Natural killer cell treated with Interleukin-12 subunit alpha and Interleukin-12 subunit beta and Interleukin-15 and Interleukin-18, amount 100 ng/mL, for 72 hours (primary cell): ENCODE results near the gene LAMA3. TPM values are rescaled to one million over a fixed set of nuclear protein-coding genes. Genes with fewer than 3 reads are reported as not detected.

Experiments used
- ATAC-seq, 2 donors: fragments of 150-1000 bp; cut with Tn5 transposase in 1 of 2; sonication (Bioruptor Pico), chemical (Tn5 transposase) in 1 of 2; 2 replicates each; pipeline ENCODE4 v1.10.0; 2021
- DNase-seq: peaks from one replicate; pipeline ENCODE4 v3.0.0; 2022; ENCODE audit warnings: low spot score
- H3K27ac Mint-ChIP-seq, 2 donors: 1 replicate in 1 of 2; 2 replicates in 1 of 2; pipeline ENCODE4 v1.8.0; 2022; ENCODE audit warnings: mixed read lengths in 2 of 2, mild to moderate bottlenecking in 1 of 2, moderate library complexity in 1 of 2
- H3K27me3 Mint-ChIP-seq, 2 donors: 1 replicate in 1 of 2; 2 replicates in 1 of 2; pipeline ENCODE4 v1.8.0; 2022; ENCODE audit warnings: mixed read lengths in 2 of 2
- H3K36me3 Mint-ChIP-seq: one replicate; pipeline ENCODE4 v1.8.0; 2022; ENCODE audit warnings: mixed read lengths
- H3K4me1 Mint-ChIP-seq, 2 donors: 1 replicate in 1 of 2; 2 replicates in 1 of 2; pipeline ENCODE4 v1.8.0; 2022; ENCODE audit warnings: low read depth in 2 of 2, mixed read lengths in 2 of 2, mild to moderate bottlenecking in 1 of 2
- H3K4me3 Mint-ChIP-seq: one replicate; pipeline ENCODE4 v1.8.0; 2022; ENCODE audit warnings: mixed read lengths
- H3K9me3 Mint-ChIP-seq: 2 replicates; pipeline ENCODE4 v1.8.0; 2022; ENCODE audit warnings: mixed read lengths
- total RNA-seq, 2 donors: library from RNA; stranded (reverse); gene quantifications; one replicate each; pipeline ENCODE4 v1.2.3, GENCODE V29; 2022

LAMA3 gene
- total RNA-seq, 2 donors from 2014 or later, result 0.10 to 0.11 TPM

GRCh38 chr18:23802817-23803216 is 113.6 kb downstream of the LAMA3 start:
- H3K27me3 Mint-ChIP-seq, result peaks cover 21 to 36% of the 10 kb centered on the region in 2 donors
- H3K9me3 Mint-ChIP-seq, result no peaks in the 10 kb centered on the region
- no peaks in the 10 kb centered on the region for H3K36me3 Mint-ChIP-seq
- DNase-seq (no peak), ATAC-seq (no peak)
- H3K27ac Mint-ChIP-seq, result no peak overlapping the region
- H3K4me1 Mint-ChIP-seq, result no peaks in the 10 kb centered on the region
- H3K4me3 Mint-ChIP-seq, result no peak overlapping the region

DNA sequence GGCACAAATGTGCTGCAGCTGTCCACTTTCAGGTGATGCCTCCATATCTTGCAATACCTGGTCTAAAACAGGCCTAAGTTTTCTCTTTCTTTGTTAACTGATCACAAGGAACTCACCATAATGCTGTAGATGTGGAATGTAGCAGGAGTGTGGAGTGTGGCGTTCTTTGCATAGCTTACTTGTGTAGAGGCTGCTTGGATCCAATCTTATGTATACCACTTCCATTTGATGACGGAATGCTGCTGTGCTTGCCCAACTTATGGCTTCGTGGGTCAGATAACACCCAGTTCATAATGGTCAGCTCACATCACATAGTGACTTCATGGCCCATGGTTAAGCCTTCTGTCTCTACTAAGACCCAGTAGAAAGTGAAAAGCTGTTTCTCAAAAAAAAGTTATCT is 114.5 kb downstream of the LAMA3 start:
- no peaks in the 10 kb centered on the region for H3K36me3 Mint-ChIP-seq
- H3K4me1 Mint-ChIP-seq, result no peaks in the 10 kb centered on the region
- no peak overlapping the region for H3K27ac Mint-ChIP-seq
- peaks cover 16 to 32% of the 10 kb centered on the region in 2 donors for H3K27me3 Mint-ChIP-seq
- DNase-seq (no peak), ATAC-seq (no peak)
- no peaks in the 10 kb centered on the region for H3K9me3 Mint-ChIP-seq
- H3K4me3 Mint-ChIP-seq, result no peak overlapping the region

GRCh38 chr18:23805898-23806297 is 116.6 kb downstream of the LAMA3 start:
- DNase-seq (no peak), ATAC-seq (no peak)
- Mint-ChIP-seq H3K4me3 (no peak overlapping the region), H3K4me1 (no peaks in the 10 kb centered on the region), H3K36me3 (no peaks in the 10 kb centered on the region), H3K9me3 (no peaks in the 10 kb centered on the region), H3K27ac (no peak overlapping the region), H3K27me3 (peaks cover 10 to 14% of the 10 kb centered on the region in 2 donors)

GRCh38 chr18:23809415-23809814 is 120.2 kb downstream of the LAMA3 start:
- Mint-ChIP-seq H3K36me3 (no peaks in the 10 kb centered on the region), H3K27me3 (peaks cover 0 to 6% of the 10 kb centered on the region in 2 donors), H3K4me1 (peaks cover 0 to 2% of the 10 kb centered on the region in 2 donors), H3K27ac (no peak overlapping the region), H3K4me3 (no peak overlapping the region), H3K9me3 (no peaks in the 10 kb centered on the region)
- DNase-seq (no peak), ATAC-seq (no peak)

DNA sequence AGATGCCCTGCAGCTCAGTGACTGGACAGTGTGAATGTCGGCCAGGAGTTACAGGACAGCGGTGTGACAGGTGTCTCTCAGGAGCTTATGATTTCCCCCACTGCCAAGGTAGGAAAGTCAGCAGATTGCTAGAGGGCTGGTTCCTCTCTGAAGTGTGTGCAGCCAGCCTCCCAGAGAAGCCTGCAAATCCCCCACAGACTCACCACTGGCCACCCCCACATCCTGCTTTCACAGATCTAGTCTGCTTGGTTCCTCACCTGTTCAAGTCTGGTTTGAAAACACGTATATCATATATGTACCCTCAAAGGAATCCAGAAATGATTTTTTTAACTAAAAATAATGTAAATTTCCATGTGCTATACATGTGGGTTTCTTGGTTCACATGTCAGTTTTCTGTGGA is 121.1 kb downstream of the LAMA3 start:
- Mint-ChIP-seq H3K27me3 (peaks cover 0 to 6% of the 10 kb centered on the region in 2 donors), H3K4me3 (no peak overlapping the region), H3K4me1 (peaks cover 0 to 2% of the 10 kb centered on the region in 2 donors), H3K9me3 (no peaks in the 10 kb centered on the region), H3K36me3 (no peaks in the 10 kb centered on the region), H3K27ac (no peak overlapping the region)
- no peak for DNase-seq
- peak; percentile 15 to 53 for ATAC-seq

GRCh38 chr18:23811176-23811575 is 121.9 kb downstream of the LAMA3 start:
- Mint-ChIP-seq H3K4me3 (no peak overlapping the region), H3K36me3 (no peaks in the 10 kb centered on the region), H3K27me3 (peaks cover 0 to 6% of the 10 kb centered on the region in 2 donors), H3K4me1 (peaks cover 2 to 4% of the 10 kb centered on the region in 2 donors), H3K27ac (no peak overlapping the region), H3K9me3 (no peaks in the 10 kb centered on the region)
- no peak for DNase-seq
- no peak for ATAC-seq

- Mint-ChIP-seq H3K27me3 (peaks cover 0 to 6% of the 10 kb centered on the region in 2 donors), H3K27ac (no peak overlapping the region), H3K4me3 (no peak overlapping the region), H3K9me3 (no peaks in the 10 kb centered on the region), H3K4me1 (peaks cover 2 to 5% of the 10 kb centered on the region in 2 donors), H3K36me3 (no peaks in the 10 kb centered on the region)
- no peak for ATAC-seq
- no peak for DNase-seq
These were observed 123.5 kb downstream of the LAMA3 start for GRCh38 chr18:23812546-23813440.

DNA sequence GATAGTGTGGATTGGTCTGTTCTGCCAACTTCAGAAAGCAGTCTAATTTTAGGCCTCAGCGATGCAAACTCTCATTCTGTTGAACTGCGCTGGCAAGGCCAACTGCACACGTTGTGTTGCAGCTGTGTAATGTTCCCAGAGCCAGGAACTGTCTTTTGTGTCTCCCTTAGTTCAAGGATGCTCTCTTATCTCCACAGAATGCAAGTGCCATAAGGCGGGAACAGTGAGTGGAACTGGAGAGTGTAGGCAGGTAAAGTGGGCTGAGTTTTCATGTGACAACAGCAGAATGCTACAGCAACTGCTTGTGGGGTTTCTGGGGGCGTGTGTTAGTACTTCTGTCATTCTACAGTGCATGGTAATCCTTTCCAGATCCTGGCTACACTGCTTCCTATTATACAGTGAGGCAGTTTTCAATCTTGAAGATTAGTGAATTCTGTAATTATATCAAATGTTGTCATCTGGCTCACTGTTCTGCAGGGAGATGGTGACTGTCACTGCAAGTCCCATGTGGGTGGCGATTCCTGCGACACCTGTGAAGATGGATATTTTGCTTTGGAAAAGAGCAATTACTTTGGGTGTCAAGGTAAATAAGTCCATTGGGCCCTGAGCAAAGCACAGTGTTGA is 125.8 kb downstream of the LAMA3 start:
- no peak for ATAC-seq
- Mint-ChIP-seq H3K4me1 (peaks cover 2 to 5% of the 10 kb centered on the region in 2 donors), H3K27me3 (peaks cover 0 to 4% of the 10 kb centered on the region in 2 donors), H3K4me3 (no peak overlapping the region), H3K9me3 (no peaks in the 10 kb centered on the region), H3K27ac (no peak overlapping the region), H3K36me3 (no peaks in the 10 kb centered on the region)
- DNase-seq, result no peak

- H3K4me1 Mint-ChIP-seq, result peaks cover 2 to 5% of the 10 kb centered on the region in 2 donors
- no peaks in the 10 kb centered on the region for H3K36me3 Mint-ChIP-seq
- H3K9me3 Mint-ChIP-seq, result no peaks in the 10 kb centered on the region
- H3K27me3 Mint-ChIP-seq, result peaks cover 4 to 5% of the 10 kb centered on the region in 2 donors
- H3K27ac Mint-ChIP-seq, result peak overlapping the region in 1 of 2 donors; percentile 17
- ATAC-seq, result no peak
- DNase-seq, result no peak
- H3K4me3 Mint-ChIP-seq, result no peak overlapping the region
These were observed 126.8 kb downstream of the LAMA3 start for GRCh38 chr18:23816021-23816420.

- no peak overlapping the region for H3K4me3 Mint-ChIP-seq
- H3K36me3 Mint-ChIP-seq, result no peaks in the 10 kb centered on the region
- H3K27ac Mint-ChIP-seq, result no peak overlapping the region
- ATAC-seq (no peak), DNase-seq (no peak)
- peaks cover 2 to 5% of the 10 kb centered on the region in 2 donors for H3K27me3 Mint-ChIP-seq
- H3K9me3 Mint-ChIP-seq, result no peaks in the 10 kb centered on the region
- peaks cover 0 to 5% of the 10 kb centered on the region in 2 donors for H3K4me1 Mint-ChIP-seq
These were observed 127.5 kb downstream of the LAMA3 start for GRCh38 chr18:23816740-23817139.

- DNase-seq, result no peak
- Mint-ChIP-seq H3K9me3 (no peaks in the 10 kb centered on the region), H3K27me3 (peaks cover 5 to 8% of the 10 kb centered on the region in 2 donors), H3K36me3 (no peaks in the 10 kb centered on the region), H3K4me1 (peaks cover 0 to 5% of the 10 kb centered on the region in 2 donors), H3K27ac (no peak overlapping the region), H3K4me3 (no peak overlapping the region)
- no peak for ATAC-seq
These were observed 129.7 kb downstream of the LAMA3 start for GRCh38 chr18:23819001-23819400.

GRCh38 chr18:23822590-23823385 is 133.5 kb downstream of the LAMA3 start:
- H3K36me3 Mint-ChIP-seq, result no peaks in the 10 kb centered on the region
- H3K9me3 Mint-ChIP-seq, result no peaks in the 10 kb centered on the region
- peaks cover 5 to 8% of the 10 kb centered on the region in 2 donors for H3K27me3 Mint-ChIP-seq
- peaks cover 0 to 2% of the 10 kb centered on the region in 2 donors for H3K4me1 Mint-ChIP-seq
- H3K4me3 Mint-ChIP-seq, result no peak overlapping the region
- H3K27ac Mint-ChIP-seq, result no peak overlapping the region
- no peak for ATAC-seq
- no peak for DNase-seq

- H3K4me3 Mint-ChIP-seq, result no peak overlapping the region
- peaks cover 6 to 10% of the 10 kb centered on the region in 2 donors for H3K4me1 Mint-ChIP-seq
- H3K27me3 Mint-ChIP-seq, result peaks cover 5 to 8% of the 10 kb centered on the region in 2 donors
- H3K36me3 Mint-ChIP-seq, result no peaks in the 10 kb centered on the region
- no peak overlapping the region for H3K27ac Mint-ChIP-seq
- DNase-seq, result no peak
- no peaks in the 10 kb centered on the region for H3K9me3 Mint-ChIP-seq
- no peak for ATAC-seq
These were observed 135.0 kb downstream of the LAMA3 start for GRCh38 chr18:23824240-23824639.
